Esophagus muscularis mucosa (tissue), 4 donors: ENCODE results near the gene SLC2A1. TPM values are rescaled to one million over a fixed set of nuclear protein-coding genes. Genes with fewer than 3 reads are reported as not detected.
A peak's percentile ranks its signal among the peaks of the same experiment; 100 is the strongest.

Experiments used
- DNase-seq: peaks from one replicate; pipeline ENCODE4 v3.0.0-alpha.2; 2017; ENCODE audit errors: extremely low spot score
- H3K27ac ChIP-seq, 4 donors: fragments of 200-600 bp; sonication (generic); replicated peaks in 1 of 4; 1 replicate in 3 of 4; 2 replicates in 1 of 4; pipeline ENCODE4 v1.5.1; 2016 to 2019; ENCODE audit warnings: mild to moderate bottlenecking in 1 of 4
- H3K27me3 ChIP-seq, 4 donors: fragments of 200-600 bp; sonication (generic); one replicate each; pipeline versions ENCODE4 v1.5.1 to v1.6.0; 2016 to 2019
- H3K36me3 ChIP-seq, 4 donors: fragments of 200-600 bp; sonication (generic); one replicate each; pipeline ENCODE4 v1.5.1; 2016 to 2019
- H3K4me1 ChIP-seq, 4 donors: fragments of 200-600 bp; sonication (generic); one replicate each; pipeline ENCODE4 v1.5.1; 2016 to 2019
- H3K4me3 ChIP-seq, 4 donors: fragments of 200-600 bp; sonication (generic); 1 replicate in 2 of 4; 2 replicates in 2 of 4; pipeline ENCODE4 v1.5.1; 2016 to 2019; ENCODE audit warnings: mild to moderate bottlenecking in 4 of 4, moderate library complexity in 1 of 4
- H3K9me3 ChIP-seq, 4 donors: fragments of 200-600 bp; sonication (generic); 1 replicate in 3 of 4; 2 replicates in 1 of 4; pipeline ENCODE4 v1.5.1; 2016 to 2019
- CTCF ChIP-seq, 3 experiments: fragments of 200-600 bp in 2 of 3; fragments of 450-650 bp in 1 of 3; sonication (generic) in 2 of 3; IDR thresholded peaks; one replicate each; pipeline ENCODE4 v1.5.1; 2017 to 2019; ENCODE audit warnings: antibody characterized with exemption in 3 of 3, mild to moderate bottlenecking in 2 of 3, moderate library complexity in 1 of 3
- EP300 ChIP-seq: sonication (generic); formaldehyde crosslinking; IDR thresholded peaks from one replicate; pipeline ENCODE4 v1.6.1; 2017; ENCODE audit warnings: antibody characterized with exemption
- POLR2A ChIP-seq: fragments of 450-650 bp; IDR thresholded peaks from one replicate; pipeline ENCODE4 v1.6.1; 2017; ENCODE audit warnings: antibody characterized with exemption, moderate library complexity, mild to moderate bottlenecking, low read depth
- POLR2AphosphoS5 ChIP-seq, 2 donors: sonication (generic); formaldehyde crosslinking; IDR thresholded peaks; one replicate each; pipeline ENCODE4 v1.6.1; 2017; ENCODE audit warnings: antibody characterized with exemption in 2 of 2
- WGBS: methylation state at CpG from one replicate; pipeline ENCODE4 v1.1.5; 2018; 5-methylcytosine and 5-hydroxymethylcytosine counted together
- intact Hi-C: fragments of 100-400 bp; cut with DNase I; formaldehyde crosslinking; loops from one replicate; pipeline ENCODE4 v1.15.1; 2023
- total RNA-seq, 4 donors: library from RNA; depleted of rRNA; stranded (reverse); fragments of >200 nt; gene quantifications; one replicate each; pipeline versions ENCODE4 v1.1.0 to v1.2.1, GENCODE V29; 2016

SLC2A1 gene
- total RNA-seq, 4 donors from 2014 or later = 17.4 to 63.6 (median 31.8) TPM

- WGBS = 98% methylated on average over 8 of the region's 8 CpGs
- Histone ChIP-seq H3K4me3 (no peak overlapping the region), H3K27ac (no peak overlapping the region), H3K36me3 (peaks cover 24 to 48% (median 44%) of the 10 kb centered on the region in 4 donors), H3K9me3 (no peaks in the 10 kb centered on the region), H3K27me3 (no peaks in the 10 kb centered on the region), H3K4me1 (peaks cover 5 to 35% (median 24%) of the 10 kb centered on the region in 4 donors)
- TF ChIP-seq POLR2AphosphoS5 (IDR thresholded peaks at IDR 0.05) (no peak), EP300 (no peak), POLR2A (no peak), CTCF (IDR thresholded peaks at IDR 0.05) (no peak)
- intact Hi-C loops = loop anchor here (10.0 kb wide), 1 partner anchor 163 kb away; the partner anchor contains the start of genes C1orf50 and P3H1
- DNase-seq = no peak
Measured at GRCh38 chr1:42927274-42927841, 31.3 kb downstream of the SLC2A1 start.

- intact Hi-C loops = loop anchor here (10.0 kb wide), 1 partner anchor 162 kb away; the partner anchor contains the start of genes C1orf50 and P3H1
- DNase-seq = no peak
- no peaks in the 10 kb centered on the region for H3K27me3 ChIP-seq
- 90% methylated on average over 11 of the region's 11 CpGs for WGBS
- peaks cover 24 to 48% (median 44%) of the 10 kb centered on the region in 4 donors for H3K36me3 ChIP-seq
- H3K4me1 ChIP-seq = peaks cover 5 to 30% (median 21%) of the 10 kb centered on the region in 4 donors
- no peaks in the 10 kb centered on the region for H3K9me3 ChIP-seq
- H3K27ac ChIP-seq = no peak overlapping the region
- H3K4me3 ChIP-seq = no peak overlapping the region
- TF ChIP-seq EP300 (no peak), POLR2A (no peak), CTCF (IDR thresholded peaks at IDR 0.05) (no peak), POLR2AphosphoS5 (IDR thresholded peaks at IDR 0.05) (no peak)
Measured at GRCh38 chr1:42926879-42927242, 31.8 kb downstream of the SLC2A1 start.

- no peak for DNase-seq
- Histone ChIP-seq H3K9me3 (no peaks in the 10 kb centered on the region), H3K27me3 (no peaks in the 10 kb centered on the region), H3K4me3 (no peak overlapping the region), H3K4me1 (peaks cover 5 to 25% (median 19%) of the 10 kb centered on the region in 4 donors), H3K36me3 (peaks cover 24 to 48% (median 44%) of the 10 kb centered on the region in 4 donors), H3K27ac (no peak overlapping the region)
- intact Hi-C loops = loop anchor here (10.0 kb wide), 1 partner anchor 162 kb away; the partner anchor contains the start of genes C1orf50 and P3H1
- TF ChIP-seq POLR2AphosphoS5 (IDR thresholded peaks at IDR 0.05) (no peak), EP300 (no peak), CTCF (IDR thresholded peaks at IDR 0.05) (no peak), POLR2A (no peak)
- 97% methylated on average over 5 of the region's 5 CpGs for WGBS
Measured at GRCh38 chr1:42926235-42926878, 32.3 kb downstream of the SLC2A1 start.

GRCh38 chr1:42924851-42925760, 33.6 kb downstream of the SLC2A1 start:
- WGBS = 44% methylated on average over 4 of the region's 19 CpGs
- H3K4me3 ChIP-seq = peak overlapping the region; percentile 66 to 96 (median 86)
- no peak for DNase-seq
- intact Hi-C loops = loop anchor here (2.0 to 10.0 kb wide), 2 partner anchors 32 to 160 kb away; partner anchors contain the start of genes C1orf50 and P3H1
- peaks cover 24 to 42% (median 38%) of the 10 kb centered on the region in 4 donors for H3K36me3 ChIP-seq
- no peaks in the 10 kb centered on the region for H3K9me3 ChIP-seq
- H3K27me3 ChIP-seq = no peaks in the 10 kb centered on the region
- TF ChIP-seq POLR2AphosphoS5 (IDR thresholded peaks at IDR 0.05) (no peak), EP300 (no peak), POLR2A (no peak), CTCF (IDR thresholded peaks at IDR 0.05) (no peak)
- peak overlapping the region; percentile 92 to 98 (median 94) for H3K27ac ChIP-seq
- H3K4me1 ChIP-seq = peaks cover 5 to 20% (median 16%) of the 10 kb centered on the region in 4 donors
